AG09319 (cell line): ENCODE data around the gene MED19.

Source experiments
- DNase-seq: peaks from one replicate; pipeline ENCODE4 v3.0.0-alpha.2; 2010; ENCODE audit warnings: low read depth; ENCODE audit errors: extremely low read depth
- CTCF ChIP-seq: IDR thresholded peaks from 2 replicates; pipeline ENCODE4 v1.5.1; 2011; ENCODE audit warnings: low read depth, mild to moderate bottlenecking, inconsistent platforms, low read length, moderate library complexity

The MED19 gene

DNA sequence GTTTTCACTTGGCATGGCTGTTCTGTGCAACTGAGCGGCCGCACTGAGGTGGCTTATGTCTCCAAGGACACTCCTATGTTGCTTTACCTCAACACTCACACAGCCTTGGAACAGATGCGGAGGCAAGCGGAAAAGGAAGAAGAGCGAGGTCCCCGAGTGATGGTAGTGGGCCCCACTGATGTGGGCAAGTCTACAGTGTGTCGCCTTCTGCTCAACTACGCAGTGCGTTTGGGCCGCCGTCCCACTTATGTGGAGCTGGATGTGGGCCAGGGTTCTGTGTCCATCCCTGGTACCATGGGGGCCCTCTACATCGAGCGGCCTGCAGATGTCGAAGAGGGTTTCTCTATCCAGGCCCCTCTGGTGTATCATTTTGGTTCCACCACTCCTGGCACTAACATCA lies 52.3 kb downstream of the MED19 start:
- no peak for DNase-seq
- TF ChIP-seq CTCF, result no peak

GRCh38 chr11:57658023-57658361 lies 54.0 kb downstream of the MED19 start:
- TF ChIP-seq CTCF, result no peak
- DNase-seq, result no peak

DNA sequence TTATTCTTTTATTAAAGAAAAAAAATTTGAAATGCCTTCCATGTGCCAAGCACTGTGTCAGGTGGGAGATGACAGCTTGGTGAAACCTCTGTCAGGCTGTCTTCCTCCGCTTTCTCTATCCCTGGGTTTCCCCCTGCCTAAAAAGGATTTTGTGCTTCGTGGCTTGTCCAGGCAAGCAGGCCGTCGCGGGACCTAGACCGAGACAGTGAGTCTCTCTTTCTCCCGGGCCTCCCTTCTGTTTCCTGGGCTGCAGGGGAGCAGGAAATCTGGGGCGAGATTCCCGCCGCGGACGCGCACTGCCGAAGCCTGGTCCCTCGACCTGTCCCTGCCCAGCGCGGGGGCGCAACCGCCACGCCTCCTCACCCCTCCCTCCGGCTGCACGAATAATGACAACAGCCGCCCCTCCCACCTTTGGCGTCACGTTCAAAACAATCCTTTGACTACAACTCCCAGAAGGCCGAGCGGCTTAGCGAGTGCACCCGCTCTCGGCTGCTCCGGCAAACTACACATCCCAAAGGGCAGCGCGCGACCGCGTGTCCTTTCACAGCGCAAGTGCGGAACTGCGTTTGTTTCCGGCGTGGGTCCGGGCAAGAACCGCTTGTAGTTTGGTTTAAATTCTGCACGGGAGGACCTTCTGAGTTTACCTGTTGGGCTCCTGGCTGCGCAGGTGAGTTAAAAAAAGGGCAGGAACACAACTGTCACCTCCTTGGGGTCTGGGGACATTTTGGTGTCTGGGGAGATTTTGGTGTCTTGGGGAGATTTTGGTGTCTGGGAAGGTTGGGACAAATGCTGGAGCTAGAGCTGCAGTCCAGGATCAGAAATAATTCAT lies 54.6 kb downstream of the MED19 start, which contains the start of gene CLP1:
TSS of gene CLP1 (plus strand) at position 569 of the 829 bp plus-strand sequence. CDS start 1,715 bp downstream, outside the sequence.
- DNase-seq, result peak; percentile 94
- TF ChIP-seq CTCF, result no peak

- TF ChIP-seq CTCF, result no peak
- no peak for DNase-seq
Measured at GRCh38 chr11:57656885-57657193, 55.2 kb downstream of the MED19 start.
